Measurements from ENCODE around the gene KIAA2012. TPM values are rescaled to one million over a fixed set of nuclear protein-coding genes. Genes with fewer than 3 reads are reported as not detected.

The KIAA2012 gene
- polyA plus RNA-seq, 3 donors: not detected

- DNase-seq: no peak
- Histone ChIP-seq H3K4me2 (replicated peaks; ENCODE audit: extremely low read depth, low read length, poor library complexity, severe bottlenecking) (no peak overlapping the region), H2AFZ (ENCODE audit: insufficient read depth, low read depth, low read length, poor library complexity, severe bottlenecking) (no peak overlapping the region), H3K4me3 (replicated peaks in 1 of 3; ENCODE audit: low read depth in 2 of 3, low read length in 3 of 3) (no peak overlapping the region), H3K27ac (ENCODE audit: low read depth in 1 of 2, low read length in 2 of 2) (no peak overlapping the region), H3K4me1 (ENCODE audit: control insufficient read depth in 1 of 2, insufficient read depth in 2 of 2, low read length in 2 of 2) (no peaks in the 10 kb centered on the region), H3K9ac (ENCODE audit: insufficient read depth, low read length, poor library complexity, severe bottlenecking) (no peak overlapping the region), H3K36me3 (replicated peaks in 1 of 2; ENCODE audit: control insufficient read depth in 1 of 2, insufficient read depth in 2 of 2, low read length in 2 of 2) (no peaks in the 10 kb centered on the region), H4K20me1 (ENCODE audit: insufficient read depth, low read length) (no peaks in the 10 kb centered on the region), H3K27me3 (ENCODE audit: control insufficient read depth in 2 of 2, insufficient read depth in 2 of 2, low read length in 2 of 2) (no peaks in the 10 kb centered on the region), H3K79me2 (ENCODE audit: insufficient read depth, low read length) (no peaks in the 10 kb centered on the region), H3K9me3 (replicated peaks in 1 of 2; ENCODE audit: control insufficient read depth in 1 of 2, insufficient read depth in 1 of 2, low read length in 2 of 2) (no peaks in the 10 kb centered on the region)
- Mint-ChIP-seq H3K27me3 (ENCODE audit: low read depth in 3 of 3) (peaks cover 2 to 14% (median 4%) of the 10 kb centered on the region in 3 donors), H3K4me3 (no peak overlapping the region), H3K36me3 (no peaks in the 10 kb centered on the region), H3K9me3 (peaks cover 0 to 1% (median 0%) of the 10 kb centered on the region in 7 donors), H3K27ac (no peak overlapping the region), H3K4me1 (no peaks in the 10 kb centered on the region)
- intact Hi-C loops (cut with micrococcal nuclease): no loop called here
- WGBS (ENCODE audit: insufficient coverage): no CpG with 5 or more reads among the region's 1 CpG
- TF ChIP-seq CTCF (IDR thresholded peaks at IDR 0.05): no peak
These were observed 23.2 kb upstream of the KIAA2012 start for GRCh38 chr2:202049840-202050239.

GRCh38 chr2:202050652-202051051, 22.4 kb upstream of the KIAA2012 start:
- Histone ChIP-seq H3K27me3 (ENCODE audit: control insufficient read depth in 2 of 2, insufficient read depth in 2 of 2, low read length in 2 of 2) (no peaks in the 10 kb centered on the region), H3K9ac (ENCODE audit: insufficient read depth, low read length, poor library complexity, severe bottlenecking) (no peak overlapping the region), H3K36me3 (replicated peaks in 1 of 2; ENCODE audit: control insufficient read depth in 1 of 2, insufficient read depth in 2 of 2, low read length in 2 of 2) (no peaks in the 10 kb centered on the region), H4K20me1 (ENCODE audit: insufficient read depth, low read length) (no peaks in the 10 kb centered on the region), H3K4me1 (ENCODE audit: control insufficient read depth in 1 of 2, insufficient read depth in 2 of 2, low read length in 2 of 2) (no peaks in the 10 kb centered on the region), H3K4me3 (replicated peaks in 1 of 3; ENCODE audit: low read depth in 2 of 3, low read length in 3 of 3) (no peak overlapping the region), H3K4me2 (replicated peaks; ENCODE audit: extremely low read depth, low read length, poor library complexity, severe bottlenecking) (no peak overlapping the region), H2AFZ (ENCODE audit: insufficient read depth, low read depth, low read length, poor library complexity, severe bottlenecking) (no peak overlapping the region), H3K9me3 (replicated peaks in 1 of 2; ENCODE audit: control insufficient read depth in 1 of 2, insufficient read depth in 1 of 2, low read length in 2 of 2) (no peaks in the 10 kb centered on the region), H3K27ac (ENCODE audit: low read depth in 1 of 2, low read length in 2 of 2) (no peak overlapping the region), H3K79me2 (ENCODE audit: insufficient read depth, low read length) (no peaks in the 10 kb centered on the region)
- Mint-ChIP-seq H3K4me3 (no peak overlapping the region), H3K27me3 (ENCODE audit: low read depth in 3 of 3) (peaks cover 3 to 16% (median 4%) of the 10 kb centered on the region in 3 donors), H3K36me3 (no peaks in the 10 kb centered on the region), H3K27ac (no peak overlapping the region), H3K9me3 (peaks cover 0 to 1% (median 0%) of the 10 kb centered on the region in 7 donors), H3K4me1 (no peaks in the 10 kb centered on the region)
- intact Hi-C loops (cut with micrococcal nuclease): no loop called here
- TF ChIP-seq CTCF (IDR thresholded peaks at IDR 0.05): no peak
- DNase-seq: no peak

Measured in CD14-positive monocyte (primary cell).